Activated CD4-positive, alpha-beta T cell treated with anti-CD3 and anti-CD28 coated beads, Interleukin-2, amount 10 ng/mL, durations not matched to agents 7 days and 5 days (primary cell): Measurements from ENCODE around the gene SRC. TPM values are rescaled to one million over a fixed set of nuclear protein-coding genes. Genes with fewer than 3 reads are reported as not detected.

Experiments
- CTCF ChIA-PET: fragments of 350-600 bp; sonication (Branson Sonifier 250); formaldehyde crosslinking; loops from one replicate; lab custom pipeline; 2021; ENCODE audit warnings: antibody characterized with exemption; lab: Charles Lee
- POLR2A ChIA-PET: fragments of 350-600 bp; sonication (Branson Sonifier 250); formaldehyde crosslinking; loops from one replicate; lab custom pipeline; 2021; ENCODE audit warnings: antibody characterized with exemption; lab: Charles Lee
- DNase-seq: peaks from one replicate; pipeline ENCODE4 v3.0.0-alpha.2; 2020
- H3K27ac Mint-ChIP-seq: one replicate; pipeline ENCODE4 v1.8.0; 2021; ENCODE audit warnings: mild to moderate bottlenecking, moderate library complexity, mixed read lengths
- H3K27me3 Mint-ChIP-seq: one replicate; pipeline ENCODE4 v1.8.0; 2021; ENCODE audit warnings: mixed read lengths
- H3K36me3 Mint-ChIP-seq: one replicate; pipeline ENCODE4 v1.8.0; 2021; ENCODE audit warnings: low read depth, mixed read lengths
- H3K4me1 Mint-ChIP-seq: one replicate; pipeline ENCODE4 v1.8.0; 2021; ENCODE audit warnings: mixed read lengths
- H3K4me3 Mint-ChIP-seq: one replicate; pipeline ENCODE4 v1.8.0; 2021; ENCODE audit warnings: mild to moderate bottlenecking, moderate library complexity, mixed read lengths
- H3K9me3 Mint-ChIP-seq: one replicate; pipeline ENCODE4 v1.8.0; 2021; ENCODE audit warnings: mixed read lengths
- total RNA-seq, 2 experiments: library from RNA; stranded (reverse); gene quantifications; one replicate each; pipeline ENCODE4 v1.2.3, GENCODE V29; 2021

Gene SRC
- total RNA-seq, 2 experiments from 2014 or later: 2.1 to 2.6 TPM

- Mint-ChIP-seq H3K36me3 (no peaks in the 10 kb centered on the region), H3K27me3 (no peaks in the 10 kb centered on the region), H3K4me1 (no peaks in the 10 kb centered on the region), H3K27ac (no peak overlapping the region), H3K9me3 (no peaks in the 10 kb centered on the region), H3K4me3 (no peak overlapping the region)
- ChIA-PET CTCF (no interaction called here), POLR2A (interaction anchor here (0.6 kb wide), 1 partner anchor 27 kb away, joined by 3 read pairs; no protein-coding TSS in a partner anchor)
- no peak for DNase-seq
Measured at GRCh38 chr20:37442547-37442946, 96.6 kb downstream of the SRC start.

GRCh38 chr20:37442986-37443385 lies 97.0 kb downstream of the SRC start:
- H3K36me3 Mint-ChIP-seq: no peaks in the 10 kb centered on the region
- no peaks in the 10 kb centered on the region for H3K27me3 Mint-ChIP-seq
- H3K27ac Mint-ChIP-seq: no peak overlapping the region
- H3K4me1 Mint-ChIP-seq: no peaks in the 10 kb centered on the region
- no peak for DNase-seq
- POLR2A ChIA-PET: no interaction called here
- CTCF ChIA-PET: no interaction called here
- H3K4me3 Mint-ChIP-seq: no peak overlapping the region
- no peaks in the 10 kb centered on the region for H3K9me3 Mint-ChIP-seq

- Mint-ChIP-seq H3K27ac (no peak overlapping the region), H3K27me3 (no peaks in the 10 kb centered on the region), H3K9me3 (no peaks in the 10 kb centered on the region), H3K36me3 (no peaks in the 10 kb centered on the region), H3K4me1 (no peaks in the 10 kb centered on the region), H3K4me3 (no peak overlapping the region)
- ChIA-PET POLR2A (no interaction called here), CTCF (no interaction called here)
- no peak for DNase-seq
Measured at GRCh38 chr20:37443596-37443995, 97.7 kb downstream of the SRC start.

GRCh38 chr20:37445041-37445440 lies 99.1 kb downstream of the SRC start:
- no peak overlapping the region for H3K4me3 Mint-ChIP-seq
- no peaks in the 10 kb centered on the region for H3K27me3 Mint-ChIP-seq
- H3K4me1 Mint-ChIP-seq: no peaks in the 10 kb centered on the region
- ChIA-PET POLR2A (interaction anchor here (0.7 kb wide), 1 partner anchor 215 kb away, joined by 3 read pairs; no protein-coding TSS in a partner anchor), CTCF (no interaction called here)
- DNase-seq: no peak
- no peaks in the 10 kb centered on the region for H3K9me3 Mint-ChIP-seq
- no peaks in the 10 kb centered on the region for H3K36me3 Mint-ChIP-seq
- H3K27ac Mint-ChIP-seq: no peak overlapping the region

- H3K27ac Mint-ChIP-seq: no peak overlapping the region
- no peaks in the 10 kb centered on the region for H3K36me3 Mint-ChIP-seq
- POLR2A ChIA-PET: no interaction called here
Measured at GRCh38 chr20:37446286-37447032, 100.5 kb downstream of the SRC start.

GRCh38 chr20:37447688-37448087 lies 101.7 kb downstream of the SRC start:
- ChIA-PET CTCF (no interaction called here), POLR2A (no interaction called here)
- no peaks in the 10 kb centered on the region for H3K4me1 Mint-ChIP-seq
- no peaks in the 10 kb centered on the region for H3K36me3 Mint-ChIP-seq
- H3K27me3 Mint-ChIP-seq: no peaks in the 10 kb centered on the region
- no peaks in the 10 kb centered on the region for H3K9me3 Mint-ChIP-seq
- no peak overlapping the region for H3K27ac Mint-ChIP-seq
- DNase-seq: no peak
- H3K4me3 Mint-ChIP-seq: no peak overlapping the region

More at GRCh38 chr20:37446286-37447032, 100.5 kb downstream of the SRC start:
- no peaks in the 10 kb centered on the region for H3K27me3 Mint-ChIP-seq
- H3K4me3 Mint-ChIP-seq: no peak overlapping the region
- no peaks in the 10 kb centered on the region for H3K9me3 Mint-ChIP-seq
- no peak for DNase-seq
- CTCF ChIA-PET: interaction anchor here (0.9 kb wide), 1 partner anchor 12 kb away, joined by 3 read pairs; no protein-coding TSS in a partner anchor
- H3K4me1 Mint-ChIP-seq: no peaks in the 10 kb centered on the region

- ChIA-PET POLR2A (no interaction called here), CTCF (no interaction called here)
- Mint-ChIP-seq H3K4me1 (no peaks in the 10 kb centered on the region), H3K9me3 (no peaks in the 10 kb centered on the region), H3K27ac (no peak overlapping the region), H3K4me3 (no peak overlapping the region), H3K27me3 (peaks cover 4% of the 10 kb centered on the region), H3K36me3 (no peaks in the 10 kb centered on the region)
- no peak for DNase-seq
Measured at GRCh38 chr20:37449276-37449675, 103.3 kb downstream of the SRC start.

GRCh38 chr20:37450344-37450743 lies 104.4 kb downstream of the SRC start:
- no peak overlapping the region for H3K27ac Mint-ChIP-seq
- no peak for DNase-seq
- no peak overlapping the region for H3K4me3 Mint-ChIP-seq
- H3K9me3 Mint-ChIP-seq: peaks cover 3% of the 10 kb centered on the region
- peaks cover 4% of the 10 kb centered on the region for H3K27me3 Mint-ChIP-seq
- ChIA-PET POLR2A (no interaction called here), CTCF (no interaction called here)
- no peaks in the 10 kb centered on the region for H3K36me3 Mint-ChIP-seq
- H3K4me1 Mint-ChIP-seq: no peaks in the 10 kb centered on the region

- H3K27ac Mint-ChIP-seq: no peak overlapping the region
- no peak for DNase-seq
- H3K4me3 Mint-ChIP-seq: no peak overlapping the region
- ChIA-PET POLR2A (no interaction called here), CTCF (no interaction called here)
- H3K27me3 Mint-ChIP-seq: peaks cover 4% of the 10 kb centered on the region
- no peaks in the 10 kb centered on the region for H3K36me3 Mint-ChIP-seq
- H3K9me3 Mint-ChIP-seq: peaks cover 3% of the 10 kb centered on the region
- H3K4me1 Mint-ChIP-seq: no peaks in the 10 kb centered on the region
Measured at GRCh38 chr20:37451616-37452015, 105.7 kb downstream of the SRC start.

GRCh38 chr20:37452236-37452635 lies 106.3 kb downstream of the SRC start:
- peaks cover 3% of the 10 kb centered on the region for H3K9me3 Mint-ChIP-seq
- H3K4me1 Mint-ChIP-seq: no peaks in the 10 kb centered on the region
- ChIA-PET CTCF (no interaction called here), POLR2A (no interaction called here)
- DNase-seq: no peak
- H3K27me3 Mint-ChIP-seq: peaks cover 4% of the 10 kb centered on the region
- no peak overlapping the region for H3K4me3 Mint-ChIP-seq
- no peak overlapping the region for H3K27ac Mint-ChIP-seq
- no peaks in the 10 kb centered on the region for H3K36me3 Mint-ChIP-seq

- Mint-ChIP-seq H3K4me3 (no peak overlapping the region), H3K27ac (no peak overlapping the region), H3K36me3 (no peaks in the 10 kb centered on the region), H3K9me3 (peaks cover 3% of the 10 kb centered on the region), H3K27me3 (peaks cover 4% of the 10 kb centered on the region), H3K4me1 (no peaks in the 10 kb centered on the region)
- ChIA-PET CTCF (no interaction called here), POLR2A (no interaction called here)
- DNase-seq: no peak
Measured at GRCh38 chr20:37453288-37453687, 107.3 kb downstream of the SRC start.

GRCh38 chr20:37453836-37454235 lies 107.9 kb downstream of the SRC start:
- CTCF ChIA-PET: interaction anchor here (0.6 kb wide), 1 partner anchor 646 kb away, joined by 3 read pairs; no protein-coding TSS in a partner anchor
- peaks cover 4% of the 10 kb centered on the region for H3K27me3 Mint-ChIP-seq
- POLR2A ChIA-PET: no interaction called here
- H3K4me1 Mint-ChIP-seq: no peaks in the 10 kb centered on the region
- no peak for DNase-seq
- no peak overlapping the region for H3K27ac Mint-ChIP-seq
- no peak overlapping the region for H3K4me3 Mint-ChIP-seq
- H3K36me3 Mint-ChIP-seq: no peaks in the 10 kb centered on the region
- H3K9me3 Mint-ChIP-seq: peaks cover 6% of the 10 kb centered on the region

- Mint-ChIP-seq H3K4me1 (no peaks in the 10 kb centered on the region), H3K36me3 (no peaks in the 10 kb centered on the region), H3K4me3 (no peak overlapping the region), H3K27me3 (peaks cover 4% of the 10 kb centered on the region), H3K9me3 (peaks cover 6% of the 10 kb centered on the region), H3K27ac (no peak overlapping the region)
- no peak for DNase-seq
- POLR2A ChIA-PET: no interaction called here
- CTCF ChIA-PET: interaction anchor here (0.6 kb wide), 1 partner anchor 647 kb away, joined by 3 read pairs; no protein-coding TSS in a partner anchor
Measured at GRCh38 chr20:37454636-37455385, 108.9 kb downstream of the SRC start.
